ENCODE measurements around the gene SEMA3B.

- TF ChIP-seq CTCF (IDR thresholded peaks at IDR 0.05; ENCODE audit: poor library complexity) (no peak), EZH2phosphoT487 (IDR thresholded peaks at IDR 0.05; ENCODE audit: low read depth, severe bottlenecking, unreplicated experiment) (no peak)
Measured at GRCh38 chr3:50236484-50237132, 32.3 kb upstream of the SEMA3B start.

Measured in hepatocyte (in vitro differentiated cells).